LNCAP (cell line): Measurements from ENCODE around the gene GAPDHS.

ENCODE experiments used
- CTCF ChIP-seq: fragments of 450-650 bp; IDR thresholded peaks from 2 replicates; pipeline ENCODE4 v1.5.1; 2017; ENCODE audit warnings: mild to moderate bottlenecking

GAPDHS gene

GRCh38 chr19:35585848-35586247 lies 52.6 kb downstream of the GAPDHS start, which contains the start of gene PMIS2:
PMIS2 (plus strand) TSS chr19:35586173; CDS start chr19:35586260, 87 bp downstream.
- TF ChIP-seq CTCF = no peak

GRCh38 chr19:35587321-35587720 lies 54.1 kb downstream of the GAPDHS start:
- no peak for TF ChIP-seq CTCF

- TF ChIP-seq CTCF = no peak
Observed at GRCh38 chr19:35590875-35591274, 57.6 kb downstream of the GAPDHS start.

GRCh38 chr19:35592226-35592625 lies 59.0 kb downstream of the GAPDHS start:
- peak; percentile 47 for TF ChIP-seq CTCF
